GM13977 (cell line): ENCODE data around the gene TNNT1.
A peak's percentile ranks its signal among the peaks of the same experiment; 100 is the strongest.
"Not testable (repeated sequence)": the region's sequence is repeated elsewhere in the genome, so short reads cannot be mapped to it uniquely, and the experiment has no call there.

Experiments used
- DNase-seq: peaks from one replicate; pipeline ENCODE4 v3.0.0; 2012; ENCODE audit warnings: low spot score
- in situ Hi-C: fragments of 300-500 bp; cut with MboI; formaldehyde crosslinking; loops from one replicate; pipeline ENCODE4 v1.12.0; 2022; ENCODE audit warnings: low sequenced_read_pairs, low pct_unique_long_range_greater_than_20kb, mixed read lengths, inconsistent platforms; ENCODE audit not compliant: unreplicated experiment
- TF ChIP-seq, protein P1 (sequence below): IDR thresholded peaks from 2 replicates; pipeline ENCODE4 v1.5.1; 2012; ENCODE audit warnings: mild to moderate bottlenecking, control low read depth; ENCODE audit not compliant: insufficient read depth; ENCODE audit errors: extremely low read depth, missing control alignments

The TNNT1 gene

DNA sequence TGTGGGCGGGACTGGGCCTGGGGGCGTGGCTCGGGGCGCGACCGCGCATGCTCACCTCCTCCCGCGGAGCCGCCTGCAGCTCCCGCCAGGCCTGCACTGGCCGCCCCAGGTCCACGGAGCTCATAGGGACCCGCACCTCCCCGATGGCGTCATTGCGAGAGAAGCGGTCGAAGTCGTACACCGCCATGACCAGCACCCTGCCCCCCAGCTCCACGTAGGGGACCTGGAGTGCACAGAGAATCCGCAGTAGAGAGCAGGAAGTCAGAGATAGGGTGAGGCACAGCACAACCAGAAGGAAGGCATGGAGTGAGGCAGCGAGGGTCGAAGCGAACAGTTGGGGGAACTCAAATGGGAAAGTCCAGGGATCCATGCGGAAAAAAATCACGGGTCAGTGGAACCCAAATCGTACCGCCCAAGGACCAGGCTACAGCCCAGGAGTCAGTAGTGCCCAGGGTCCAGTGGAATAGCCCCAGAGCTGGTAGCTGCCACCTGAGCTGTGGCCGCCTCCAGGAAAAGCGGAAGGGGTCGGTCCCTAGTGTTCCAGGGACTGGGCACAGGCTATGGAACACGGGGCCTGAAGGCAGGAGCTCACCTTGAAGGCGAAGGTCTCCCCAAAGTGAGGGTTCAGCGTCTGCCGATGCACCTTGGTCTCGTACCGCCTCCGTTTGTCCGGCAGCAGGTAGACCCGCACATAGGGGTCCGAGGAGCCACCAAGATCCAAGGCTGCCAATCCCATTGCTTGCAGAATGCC, 26.3 kb upstream of the TNNT1 start:
- in situ Hi-C loops: no loop called here
- no peak for DNase-seq

DNA sequence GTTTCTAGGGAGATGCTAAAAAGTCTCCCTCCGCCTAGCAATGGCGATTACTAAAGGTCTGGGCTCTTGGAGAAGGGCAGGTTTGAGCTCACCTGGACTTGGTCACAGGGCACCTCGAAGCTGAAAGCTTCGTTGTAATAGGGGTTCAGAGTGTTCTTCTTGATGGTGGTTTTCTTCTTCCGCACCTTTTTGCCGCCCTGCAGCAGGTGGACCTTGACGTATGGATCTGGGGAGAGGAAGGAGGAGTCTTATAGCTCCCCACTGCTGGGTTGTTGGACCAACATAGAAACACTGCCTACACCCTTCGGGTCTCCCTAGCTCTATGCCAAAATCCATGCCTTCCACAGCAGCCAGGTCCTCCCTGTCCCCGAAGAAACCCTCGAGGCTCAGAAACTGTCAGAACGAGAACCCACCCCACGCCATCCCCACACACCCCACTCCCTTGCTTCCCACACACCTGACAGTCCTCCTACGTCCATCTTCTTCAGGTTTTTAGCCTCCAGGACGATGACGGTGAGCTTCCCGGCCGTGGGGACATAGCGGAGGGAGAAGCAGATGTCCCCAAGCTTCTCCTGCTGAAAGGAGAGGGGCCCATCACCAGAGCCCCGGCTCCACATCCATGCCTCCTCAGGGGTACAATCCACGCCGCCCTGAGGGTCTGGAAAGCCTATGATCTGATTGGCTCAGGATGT, 25.6 kb upstream of the TNNT1 start:
- no peak for DNase-seq
- TF ChIP-seq, protein P1, sequence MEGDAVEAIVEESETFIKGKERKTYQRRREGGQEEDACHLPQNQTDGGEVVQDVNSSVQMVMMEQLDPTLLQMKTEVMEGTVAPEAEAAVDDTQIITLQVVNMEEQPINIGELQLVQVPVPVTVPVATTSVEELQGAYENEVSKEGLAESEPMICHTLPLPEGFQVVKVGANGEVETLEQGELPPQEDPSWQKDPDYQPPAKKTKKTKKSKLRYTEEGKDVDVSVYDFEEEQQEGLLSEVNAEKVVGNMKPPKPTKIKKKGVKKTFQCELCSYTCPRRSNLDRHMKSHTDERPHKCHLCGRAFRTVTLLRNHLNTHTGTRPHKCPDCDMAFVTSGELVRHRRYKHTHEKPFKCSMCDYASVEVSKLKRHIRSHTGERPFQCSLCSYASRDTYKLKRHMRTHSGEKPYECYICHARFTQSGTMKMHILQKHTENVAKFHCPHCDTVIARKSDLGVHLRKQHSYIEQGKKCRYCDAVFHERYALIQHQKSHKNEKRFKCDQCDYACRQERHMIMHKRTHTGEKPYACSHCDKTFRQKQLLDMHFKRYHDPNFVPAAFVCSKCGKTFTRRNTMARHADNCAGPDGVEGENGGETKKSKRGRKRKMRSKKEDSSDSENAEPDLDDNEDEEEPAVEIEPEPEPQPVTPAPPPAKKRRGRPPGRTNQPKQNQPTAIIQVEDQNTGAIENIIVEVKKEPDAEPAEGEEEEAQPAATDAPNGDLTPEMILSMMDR: no peak
- in situ Hi-C loops: no loop called here

More for the DNA sequence above, 26.3 kb upstream of the TNNT1 start:
- TF ChIP-seq, protein P1: no peak

DNA sequence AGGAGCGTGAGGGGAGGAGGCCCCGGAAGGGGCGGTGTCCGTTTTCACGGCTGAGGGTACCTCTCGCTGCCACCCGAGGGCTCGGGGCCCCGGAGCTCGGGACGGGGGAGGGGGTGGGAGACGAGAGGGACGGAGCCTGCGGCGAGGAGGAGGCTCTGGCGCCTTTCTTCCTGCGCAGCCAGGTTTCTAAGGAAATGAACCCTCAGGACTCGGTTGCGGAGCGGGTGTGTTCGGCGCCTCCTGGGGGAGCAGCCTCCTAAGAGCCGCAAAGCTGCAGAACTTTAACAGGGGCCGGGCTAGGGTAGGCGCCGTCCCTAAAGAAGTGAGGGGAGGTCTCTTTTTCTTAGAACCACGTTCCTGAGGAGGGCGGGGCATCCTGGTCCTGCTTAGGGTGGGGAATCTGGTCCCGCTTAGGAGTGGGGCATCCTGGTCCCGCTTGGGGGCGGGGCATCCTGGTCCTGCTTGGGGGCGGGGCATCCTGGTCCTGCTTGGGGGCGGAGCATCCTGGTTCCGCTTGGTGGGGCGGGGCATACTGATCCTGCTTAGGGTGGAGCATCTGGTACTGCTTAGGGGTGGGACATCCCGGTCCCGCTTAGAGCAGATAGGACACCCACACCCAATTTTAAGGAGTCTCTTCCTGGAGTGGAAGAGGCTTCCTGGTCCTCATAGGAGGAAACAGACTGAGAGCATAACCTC, 24.9 kb upstream of the TNNT1 start:
- TF ChIP-seq, protein P1: no peak
- DNase-seq: peak; percentile 77
- in situ Hi-C loops: no loop called here

DNA sequence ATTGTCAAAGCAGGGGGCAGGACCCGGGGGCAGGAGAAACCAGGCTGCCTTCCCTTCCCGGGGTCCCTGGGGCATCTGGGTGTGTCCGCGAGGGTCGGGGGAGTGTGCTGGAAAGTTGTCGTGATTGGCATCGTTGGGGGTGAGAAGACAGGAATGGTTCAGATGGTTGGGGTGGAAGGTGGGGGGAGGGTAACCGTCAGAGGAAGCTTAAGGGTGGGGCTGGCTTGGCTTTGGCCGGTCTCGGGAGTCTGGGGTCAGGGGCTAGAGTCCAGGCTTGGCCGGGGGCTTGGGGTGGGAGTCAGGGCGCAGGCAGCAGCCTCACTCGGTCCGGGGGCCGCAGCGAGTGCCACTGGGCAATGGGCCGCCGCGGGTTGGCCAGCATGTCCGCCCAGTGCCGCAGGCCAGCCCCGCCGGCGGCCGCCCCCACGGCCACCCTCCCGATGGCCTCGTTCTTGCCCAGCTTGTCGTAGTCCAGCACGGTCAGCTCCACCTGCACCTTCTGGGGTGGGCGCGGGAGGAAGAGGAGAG, 24.2 kb upstream of the TNNT1 start:
- DNase-seq: no peak
- TF ChIP-seq, protein P1: no peak
- in situ Hi-C loops: no loop called here

DNA sequence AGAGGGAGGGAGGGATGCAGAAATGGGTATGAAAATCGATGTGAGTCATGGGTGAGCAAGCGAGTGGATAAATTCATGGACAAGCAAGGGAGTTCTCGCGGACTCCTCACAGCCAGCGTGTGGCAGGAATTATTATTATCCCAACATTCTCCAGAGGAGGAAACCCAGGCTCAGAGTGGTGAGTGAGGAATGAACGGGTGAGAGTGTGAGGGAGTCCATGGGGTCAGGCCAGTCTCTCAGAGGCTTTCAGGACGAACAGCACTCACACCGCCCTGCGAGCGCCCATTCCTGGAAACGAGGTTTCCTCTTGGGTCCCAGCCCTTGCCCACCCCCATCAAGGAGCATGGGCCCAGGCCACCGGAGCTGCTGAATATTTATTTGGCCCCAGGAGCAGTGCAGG, 23.7 kb upstream of the TNNT1 start:
- DNase-seq: no peak
- in situ Hi-C loops: no loop called here
- TF ChIP-seq, protein P1: no peak

DNA sequence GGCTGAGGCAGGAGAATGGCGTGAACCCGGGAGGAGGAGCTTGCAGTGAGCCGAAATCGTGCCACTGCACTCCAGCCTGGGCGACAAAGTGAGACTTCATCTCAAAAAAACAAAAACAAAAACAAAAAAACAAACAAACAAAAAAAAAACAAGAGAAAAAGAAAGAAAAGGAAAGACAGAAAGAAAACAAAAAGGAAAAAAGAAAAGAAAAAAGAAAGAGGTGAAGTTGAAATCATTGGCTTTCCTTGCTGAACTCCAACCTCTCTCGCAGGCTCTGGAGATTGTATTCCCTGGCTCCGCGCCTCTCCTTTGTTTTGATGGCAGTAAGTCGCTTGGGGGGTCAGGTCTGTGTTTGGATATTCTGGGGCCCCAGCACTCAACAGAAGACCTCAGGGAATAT, 23.3 kb upstream of the TNNT1 start:
- in situ Hi-C loops, DNase-seq: not testable (repeated sequence)

DNA sequence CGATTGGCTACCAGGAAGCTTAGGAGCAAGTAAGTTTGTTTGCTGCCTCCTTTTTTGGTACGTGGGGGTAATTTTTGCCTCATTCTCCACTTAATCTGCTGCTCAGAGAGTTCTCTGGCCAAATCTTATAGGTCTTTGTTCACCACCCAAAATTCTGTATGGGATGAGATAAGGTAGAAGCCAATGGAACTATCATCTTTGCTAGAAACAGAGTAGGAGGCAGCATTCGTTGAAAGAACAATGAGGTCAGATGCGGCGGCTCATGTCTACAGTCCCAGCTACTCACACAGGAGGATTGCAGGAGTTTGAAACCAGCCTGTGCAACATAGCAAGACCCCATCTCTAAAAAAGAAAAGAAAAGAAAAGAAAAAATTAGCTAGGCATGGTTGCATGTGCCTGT, 22.4 kb upstream of the TNNT1 start:
- no peak for DNase-seq
- TF ChIP-seq, protein P1: no peak
- in situ Hi-C loops: no loop called here
